ENCODE measurements around the gene FNDC3B. TPM values are rescaled to one million over a fixed set of nuclear protein-coding genes. Genes with fewer than 3 reads are reported as not detected.

The FNDC3B gene
- total RNA-seq, 1 donor from 2014 or later = 290 TPM

DNA sequence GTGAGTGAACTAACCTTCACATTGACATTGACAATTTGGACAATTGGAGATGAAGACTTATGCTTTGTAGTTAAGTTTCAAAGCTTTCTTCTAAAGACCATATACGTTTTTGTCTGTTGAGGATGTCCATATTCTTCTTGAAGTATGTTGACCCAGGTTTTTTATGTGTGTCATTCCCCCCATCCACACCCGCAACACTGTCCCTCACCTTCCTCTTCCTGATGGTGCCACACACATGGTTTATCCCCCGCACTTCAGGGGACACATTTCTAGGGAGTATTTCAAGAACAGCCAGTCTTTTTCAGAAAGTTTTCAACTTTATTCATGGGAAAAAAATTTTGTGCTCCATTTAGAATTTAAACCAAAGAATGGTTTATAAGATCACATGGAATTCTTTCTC, 303.7 kb downstream of the FNDC3B start:
- Mint-ChIP-seq H3K27me3 (ENCODE audit: low read depth) (no peaks in the 10 kb centered on the region), H3K9me3 (ENCODE audit: low read depth) (no peaks in the 10 kb centered on the region), H3K36me3 (ENCODE audit: low read depth) (peaks cover 37% of the 10 kb centered on the region), H3K27ac (ENCODE audit: unreplicated experiment) (peak overlapping the region; percentile 14), H3K4me3 (ENCODE audit: unreplicated experiment) (no peak overlapping the region), H3K4me1 (ENCODE audit: low read depth) (peaks cover 14% of the 10 kb centered on the region)
- DNase-seq (ENCODE audit: low spot score) = no peak
- no peak for TF ChIP-seq CTCF (IDR thresholded peaks at IDR 0.05)

- no peaks in the 10 kb centered on the region for H3K27me3 Mint-ChIP-seq (ENCODE audit: low read depth)
- no peak for DNase-seq (ENCODE audit: low spot score)
- H3K27ac Mint-ChIP-seq (ENCODE audit: unreplicated experiment) = no peak overlapping the region
- H3K36me3 Mint-ChIP-seq (ENCODE audit: low read depth) = peaks cover 41% of the 10 kb centered on the region
- H3K4me1 Mint-ChIP-seq (ENCODE audit: low read depth) = peaks cover 21% of the 10 kb centered on the region
- H3K9me3 Mint-ChIP-seq (ENCODE audit: low read depth) = no peaks in the 10 kb centered on the region
- no peak overlapping the region for H3K4me3 Mint-ChIP-seq (ENCODE audit: unreplicated experiment)
- no peak for TF ChIP-seq CTCF (IDR thresholded peaks at IDR 0.05)
Observed at GRCh38 chr3:172343979-172344378, 304.6 kb downstream of the FNDC3B start.

- no peak for DNase-seq (ENCODE audit: low spot score)
- Mint-ChIP-seq H3K4me3 (ENCODE audit: unreplicated experiment) (no peak overlapping the region), H3K27ac (ENCODE audit: unreplicated experiment) (no peak overlapping the region), H3K27me3 (ENCODE audit: low read depth) (no peaks in the 10 kb centered on the region), H3K36me3 (ENCODE audit: low read depth) (peaks cover 36% of the 10 kb centered on the region), H3K9me3 (ENCODE audit: low read depth) (no peaks in the 10 kb centered on the region), H3K4me1 (ENCODE audit: low read depth) (peaks cover 20% of the 10 kb centered on the region)
- no peak for TF ChIP-seq CTCF (IDR thresholded peaks at IDR 0.05)
Observed at GRCh38 chr3:172346161-172346560, 306.8 kb downstream of the FNDC3B start.

DNA sequence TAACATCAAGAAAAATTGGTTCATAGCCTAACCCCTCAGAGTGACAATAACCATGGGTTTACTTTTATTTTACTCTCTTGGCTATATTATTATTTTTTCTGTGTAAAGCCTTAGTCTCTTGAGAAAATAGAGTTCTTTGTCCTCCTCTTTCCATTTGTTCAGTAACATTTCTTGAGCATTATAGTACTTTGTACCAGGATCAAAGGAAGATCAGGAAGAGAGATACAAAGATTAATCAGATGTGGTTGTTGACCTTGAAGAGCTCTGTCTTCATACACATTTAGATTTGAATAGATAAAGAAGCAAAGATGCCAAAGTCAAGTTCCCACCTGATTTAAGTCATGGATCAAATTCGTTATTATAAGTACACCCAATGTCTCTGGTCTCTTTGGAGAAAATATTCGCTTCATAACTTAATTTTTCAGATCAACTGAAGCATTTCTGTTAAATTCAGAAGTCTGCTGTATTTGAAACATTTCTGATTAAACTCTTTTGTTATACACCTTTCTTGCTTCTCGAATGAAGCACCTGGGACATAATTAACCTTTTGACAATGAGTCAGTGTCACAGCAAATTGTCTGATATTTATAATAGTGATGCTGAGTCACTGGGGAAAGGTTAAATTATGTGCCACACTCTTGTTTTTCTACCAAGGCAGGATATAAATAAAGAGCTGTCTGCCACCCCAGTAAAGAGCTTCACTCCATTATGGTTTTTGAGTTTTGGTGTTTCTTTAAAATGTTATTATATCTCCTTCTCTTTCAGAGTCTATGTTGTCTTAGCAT, 308.7 kb downstream of the FNDC3B start:
- peak overlapping the region; percentile 55 for H3K27ac Mint-ChIP-seq (ENCODE audit: unreplicated experiment)
- no peak for TF ChIP-seq CTCF (IDR thresholded peaks at IDR 0.05)
- H3K36me3 Mint-ChIP-seq (ENCODE audit: low read depth) = peaks cover 41% of the 10 kb centered on the region
- no peak for DNase-seq (ENCODE audit: low spot score)
- no peaks in the 10 kb centered on the region for H3K9me3 Mint-ChIP-seq (ENCODE audit: low read depth)
- no peak overlapping the region for H3K4me3 Mint-ChIP-seq (ENCODE audit: unreplicated experiment)
- no peaks in the 10 kb centered on the region for H3K27me3 Mint-ChIP-seq (ENCODE audit: low read depth)
- peaks cover 26% of the 10 kb centered on the region for H3K4me1 Mint-ChIP-seq (ENCODE audit: low read depth)

DNA sequence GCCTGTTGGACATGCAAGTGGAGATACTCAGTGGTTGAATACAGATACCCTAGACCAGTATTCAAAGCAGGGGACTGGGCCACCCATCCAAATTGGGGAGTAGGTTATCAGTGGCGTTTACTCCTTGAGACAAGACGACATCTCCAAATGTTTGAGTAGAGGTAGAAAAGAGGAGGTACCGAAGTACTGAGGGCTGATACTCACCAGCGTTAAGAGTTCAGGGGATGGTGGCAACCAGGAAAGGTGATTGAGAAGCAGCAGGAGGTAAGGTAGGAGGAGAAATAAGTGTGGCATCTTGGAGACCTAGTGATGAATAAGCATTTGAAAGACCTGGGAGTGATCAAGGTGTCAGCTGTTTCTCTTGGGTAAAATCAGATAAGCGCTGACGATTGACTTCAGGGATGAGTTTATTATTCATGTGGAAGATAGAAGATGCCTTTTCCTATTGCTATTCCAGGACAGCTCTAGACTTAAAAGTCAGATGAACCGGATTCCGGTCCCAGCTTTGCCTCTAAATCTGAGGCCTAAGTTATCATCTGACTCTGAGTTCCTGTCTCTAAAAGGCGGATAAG, 312.6 kb downstream of the FNDC3B start:
- TF ChIP-seq CTCF (IDR thresholded peaks at IDR 0.05) = no peak
- peak overlapping the region; percentile 49 for H3K27ac Mint-ChIP-seq (ENCODE audit: unreplicated experiment)
- H3K4me3 Mint-ChIP-seq (ENCODE audit: unreplicated experiment) = no peak overlapping the region

More for the DNA sequence above, 312.6 kb downstream of the FNDC3B start:
- Mint-ChIP-seq H3K9me3 (ENCODE audit: low read depth) (no peaks in the 10 kb centered on the region), H3K4me1 (ENCODE audit: low read depth) (peaks cover 50% of the 10 kb centered on the region), H3K27me3 (ENCODE audit: low read depth) (no peaks in the 10 kb centered on the region), H3K36me3 (ENCODE audit: low read depth) (peaks cover 35% of the 10 kb centered on the region)
- no peak for DNase-seq (ENCODE audit: low spot score)

All from chondrocyte (in vitro differentiated cells).